ENCODE results near the gene ITGB5.

- TF ChIP-seq CTCF (IDR thresholded peaks at IDR 0.05; ENCODE audit: low read length) (no peak), EZH2 (IDR thresholded peaks at IDR 0.05; ENCODE audit: borderline replicate concordance, low read length) (no peak)
Observed at GRCh38 chr3:124862006-124862405, 25.2 kb downstream of the ITGB5 start.

All from OCI-LY1 (cell line).